OCI-LY3 (cell line): ENCODE results near the gene CASZ1.

ENCODE experiments used
- H2AFZ ChIP-seq: fragments of 200-600, 300-600 bp; shearing (Covaris generic); 2 replicates; pipeline ENCODE4 v1.6.0; 2014; ENCODE audit warnings: antibody characterized with exemption, low read depth, low read length
- H3K27ac ChIP-seq: fragments of 200-600, 300-600 bp; sonication (generic); 2 replicates; pipeline ENCODE4 v1.5.1; 2014; ENCODE audit warnings: mild to moderate bottlenecking, low read length, moderate library complexity, mixed read lengths
- H3K27me3 ChIP-seq: fragments of 200-600, 300-600 bp; sonication (generic); 2 replicates; pipeline ENCODE4 v1.6.1; 2014; ENCODE audit warnings: low read depth, low read length, mixed read lengths
- H3K36me3 ChIP-seq: fragments of 200-600, 300-600 bp; sonication (generic); replicated peaks from 2 replicates; pipeline ENCODE3; 2014; ENCODE audit warnings: low read depth, low read length, mixed read lengths
- H3K4me1 ChIP-seq: fragments of 300-600, 200-600 bp; sonication (generic); 2 replicates; pipeline ENCODE4 v1.6.1; 2014; ENCODE audit warnings: low read length, mixed read lengths
- H3K4me2 ChIP-seq: fragments of 200-600, 300-600 bp; sonication (generic); 2 replicates; pipeline ENCODE4 v1.6.1; 2014; ENCODE audit warnings: low read length, mixed read lengths
- H3K4me3 ChIP-seq: fragments of 300-600, 200-600 bp; sonication (generic); 2 replicates; pipeline ENCODE4 v1.5.1; 2014; ENCODE audit warnings: antibody characterized with exemption, mild to moderate bottlenecking, low read length, moderate library complexity
- H3K79me2 ChIP-seq: fragments of 300-600, 200-600 bp; shearing (Covaris generic); 2 replicates; pipeline ENCODE4 v1.6.1; 2014; ENCODE audit warnings: mild to moderate bottlenecking, low read length, mixed read lengths
- H3K9ac ChIP-seq: fragments of 300-600, 200-600 bp; shearing (Covaris generic); 2 replicates; pipeline ENCODE4 v1.6.0; 2014; ENCODE audit warnings: mild to moderate bottlenecking, low read length, moderate library complexity
- H3K9me3 ChIP-seq: fragments of 200-600, 300-600 bp; shearing (Covaris generic); 2 replicates; pipeline ENCODE4 v1.6.1; 2014; ENCODE audit warnings: low read length, mixed read lengths; ENCODE audit not compliant: insufficient read depth
- H4K20me1 ChIP-seq: fragments of 200-600, 300-600 bp; sonication (generic); 2 replicates; pipeline ENCODE4 v1.6.1; 2016; ENCODE audit warnings: low read length, mixed read lengths; ENCODE audit not compliant: insufficient read depth
- CTCF ChIP-seq: fragments of 200-600, 300-600 bp; sonication (generic); IDR thresholded peaks from 2 replicates; pipeline ENCODE4 v1.5.1; 2014; ENCODE audit warnings: antibody characterized with exemption, low read length, low read depth
- EZH2phosphoT487 ChIP-seq: fragments of 200-600 bp; shearing (Covaris generic); IDR thresholded peaks from 2 replicates; pipeline ENCODE4 v1.6.1; 2018; ENCODE audit warnings: antibody characterized with exemption, mixed run types, low read depth

CASZ1 gene

GRCh38 chr1:10716840-10717239 lies 79.6 kb downstream of the CASZ1 start:
- H3K4me3 ChIP-seq: no peak overlapping the region
- 0 out of 2 replicates have a peak, but pooled peaks cover 3% of the 10 kb centered on the region for H3K27me3 ChIP-seq
- H3K4me1 ChIP-seq: no peaks in the 10 kb centered on the region
- no peaks in the 10 kb centered on the region for H3K79me2 ChIP-seq
- H3K36me3 ChIP-seq: no peaks in the 10 kb centered on the region
- H3K4me2 ChIP-seq: no peak overlapping the region
- H4K20me1 ChIP-seq: no peaks in the 10 kb centered on the region
- no peak overlapping the region for H3K27ac ChIP-seq
- H2AFZ ChIP-seq: no peak overlapping the region
- H3K9ac ChIP-seq: no peak overlapping the region
- H3K9me3 ChIP-seq: no peaks in the 10 kb centered on the region
- TF ChIP-seq EZH2phosphoT487: no peak
- TF ChIP-seq CTCF: no peak

GRCh38 chr1:10714337-10715114 lies 81.9 kb downstream of the CASZ1 start:
- H3K9ac ChIP-seq: no peak overlapping the region
- no peaks in the 10 kb centered on the region for H3K9me3 ChIP-seq
- no peak for TF ChIP-seq CTCF
- TF ChIP-seq EZH2phosphoT487: no peak
- H3K36me3 ChIP-seq: no peaks in the 10 kb centered on the region
- no peaks in the 10 kb centered on the region for H3K79me2 ChIP-seq
- no peak overlapping the region for H3K4me3 ChIP-seq
- H3K4me2 ChIP-seq: no peak overlapping the region
- no peak overlapping the region for H3K27ac ChIP-seq
- H2AFZ ChIP-seq: no peak overlapping the region
- H3K4me1 ChIP-seq: no peaks in the 10 kb centered on the region
- 0 out of 2 replicates have a peak, but pooled peaks cover 3% of the 10 kb centered on the region for H3K27me3 ChIP-seq
- no peaks in the 10 kb centered on the region for H4K20me1 ChIP-seq

GRCh38 chr1:10713614-10714013 lies 82.8 kb downstream of the CASZ1 start:
- no peak overlapping the region for H3K4me3 ChIP-seq
- no peaks in the 10 kb centered on the region for H3K4me1 ChIP-seq
- H2AFZ ChIP-seq: no peak overlapping the region
- no peaks in the 10 kb centered on the region for H3K9me3 ChIP-seq
- 0 out of 2 replicates have a peak, but pooled peaks cover 3% of the 10 kb centered on the region for H3K27me3 ChIP-seq
- no peak overlapping the region for H3K4me2 ChIP-seq
- no peak overlapping the region for H3K9ac ChIP-seq
- H3K36me3 ChIP-seq: no peaks in the 10 kb centered on the region
- H3K79me2 ChIP-seq: no peaks in the 10 kb centered on the region
- no peak for TF ChIP-seq CTCF
- no peak for TF ChIP-seq EZH2phosphoT487
- no peak overlapping the region for H3K27ac ChIP-seq
- H4K20me1 ChIP-seq: no peaks in the 10 kb centered on the region

GRCh38 chr1:10712568-10713362 lies 83.7 kb downstream of the CASZ1 start:
- Histone ChIP-seq H4K20me1 (no peaks in the 10 kb centered on the region), H3K4me3 (no peak overlapping the region), H3K9ac (no peak overlapping the region), H3K4me1 (no peaks in the 10 kb centered on the region), H3K36me3 (no peaks in the 10 kb centered on the region), H3K27ac (no peak overlapping the region), H2AFZ (no peak overlapping the region), H3K4me2 (no peak overlapping the region), H3K27me3 (0 out of 2 replicates have a peak, but pooled peaks cover 3% of the 10 kb centered on the region), H3K79me2 (no peaks in the 10 kb centered on the region), H3K9me3 (no peaks in the 10 kb centered on the region)
- TF ChIP-seq EZH2phosphoT487 (no peak), CTCF (no peak)
